NCI-H446 (cell line): Measurements from ENCODE around the gene CNTD1.

Source experiments
- DNase-seq, 2 experiments: peaks; one replicate each; lab custom pipeline; 2025; lab: John Stamatoyannopoulos, UW

CNTD1 gene

GRCh38 chr17:42806249-42806648, 7.6 kb downstream of the CNTD1 start:
- no peak for DNase-seq

DNA sequence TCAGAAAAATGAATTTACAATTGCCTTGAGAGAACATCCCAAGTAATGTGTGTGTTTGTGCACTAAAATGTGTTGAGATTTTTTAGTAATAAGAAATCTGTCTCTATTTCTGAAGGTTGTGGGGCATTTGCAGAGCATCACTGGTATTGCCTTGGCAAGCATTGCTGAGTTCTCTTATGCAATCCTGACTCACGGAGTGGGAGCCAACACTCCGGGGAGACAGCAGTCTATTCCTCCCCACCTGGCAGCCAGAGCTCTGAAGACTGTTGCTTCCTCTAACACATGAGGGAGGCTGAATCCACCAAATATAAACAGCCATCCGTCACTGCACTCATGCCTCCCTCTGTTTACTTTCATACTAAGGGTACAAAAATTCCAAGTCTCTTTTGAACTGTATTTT, 10.6 kb downstream of the CNTD1 start:
- no peak for DNase-seq

DNA sequence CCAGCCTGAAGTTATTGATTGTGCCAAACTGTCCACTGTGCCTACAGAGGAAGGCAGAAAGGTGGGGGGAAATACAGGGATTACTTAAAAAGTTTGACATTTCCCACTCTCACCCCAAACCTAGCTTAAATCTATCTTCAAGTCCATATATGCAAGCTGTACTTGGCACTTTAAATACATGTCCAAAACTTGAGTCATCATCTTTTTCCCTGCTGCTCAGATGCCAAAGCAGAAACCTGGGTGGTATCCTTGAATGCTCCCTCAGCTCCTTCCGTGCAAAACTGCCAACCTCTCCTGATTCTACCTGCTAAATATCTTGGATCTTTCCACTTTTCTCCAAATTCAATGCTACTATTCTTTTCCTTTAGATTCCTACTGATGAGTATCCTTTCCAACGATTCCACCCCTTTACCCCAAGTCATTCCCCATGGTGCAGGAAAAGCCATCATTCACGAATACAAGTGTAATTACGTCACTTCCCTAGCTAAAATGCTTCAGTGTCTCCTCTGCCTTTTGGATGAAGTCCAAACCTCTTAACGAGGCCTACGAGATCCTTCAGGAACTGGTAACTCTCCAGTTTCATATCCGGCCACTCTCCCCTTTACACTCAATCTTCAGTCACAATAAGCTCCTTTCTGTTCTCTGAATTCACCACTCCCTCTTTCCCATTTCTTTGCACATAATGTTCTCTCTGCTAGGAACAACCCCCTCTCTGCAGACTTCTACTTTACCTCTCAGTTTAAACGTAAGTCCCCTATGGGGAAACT, 16.2 kb downstream of the CNTD1 start:
- DNase-seq, result no peak

GRCh38 chr17:42817866-42818265, 19.2 kb downstream of the CNTD1 start:
- no peak for DNase-seq

DNA sequence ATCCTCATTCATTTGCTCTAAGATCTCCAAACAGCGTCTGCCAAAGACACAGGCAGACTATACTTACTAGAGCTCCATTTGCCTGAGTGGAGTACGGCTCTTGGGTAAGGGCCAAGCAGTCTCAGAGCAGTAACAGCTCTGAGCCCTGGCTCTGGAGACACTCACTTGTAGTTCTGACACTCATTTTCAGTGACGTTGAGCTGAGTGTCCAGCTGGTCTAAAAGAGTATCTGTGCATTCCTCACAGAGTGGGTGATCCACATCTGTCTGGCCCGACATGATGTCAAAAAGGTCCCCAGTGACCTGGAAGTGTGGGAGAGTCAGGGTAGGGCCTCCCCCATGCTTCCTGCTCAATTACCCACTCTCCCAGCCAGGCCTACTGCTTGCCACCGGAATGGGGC, 19.7 kb downstream of the CNTD1 start:
- no peak for DNase-seq

DNA sequence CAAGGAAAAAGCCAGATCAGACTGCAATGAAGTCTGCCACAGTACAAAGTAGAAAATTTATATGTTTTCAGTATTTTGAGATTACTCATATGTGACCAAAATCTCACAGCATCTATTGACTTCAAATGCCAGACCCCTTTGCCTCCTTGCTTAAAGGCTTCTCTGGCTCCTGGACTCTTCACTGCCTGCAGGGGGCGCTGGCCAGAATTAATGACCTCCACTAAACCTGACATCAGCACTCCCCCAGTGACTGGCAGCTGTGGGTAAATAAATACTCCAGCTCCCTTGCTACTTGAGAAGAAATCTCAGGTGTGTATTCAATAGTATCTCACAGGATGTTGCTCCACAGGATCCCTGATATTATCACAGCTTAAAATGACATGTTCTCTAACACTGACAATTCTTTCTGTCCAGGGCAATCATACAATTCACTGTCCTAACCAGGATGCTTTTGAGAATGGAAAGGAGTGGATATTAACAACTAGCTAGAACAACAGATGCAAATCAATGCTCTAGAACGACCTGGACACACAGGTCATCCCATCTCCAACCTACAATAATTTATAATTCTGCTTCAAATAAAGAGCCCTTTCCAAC, 21.4 kb downstream of the CNTD1 start:
- peak; percentile 6 to 25 for DNase-seq

- DNase-seq, result no peak
Measured at GRCh38 chr17:42821176-42821575, 22.5 kb downstream of the CNTD1 start.

DNA sequence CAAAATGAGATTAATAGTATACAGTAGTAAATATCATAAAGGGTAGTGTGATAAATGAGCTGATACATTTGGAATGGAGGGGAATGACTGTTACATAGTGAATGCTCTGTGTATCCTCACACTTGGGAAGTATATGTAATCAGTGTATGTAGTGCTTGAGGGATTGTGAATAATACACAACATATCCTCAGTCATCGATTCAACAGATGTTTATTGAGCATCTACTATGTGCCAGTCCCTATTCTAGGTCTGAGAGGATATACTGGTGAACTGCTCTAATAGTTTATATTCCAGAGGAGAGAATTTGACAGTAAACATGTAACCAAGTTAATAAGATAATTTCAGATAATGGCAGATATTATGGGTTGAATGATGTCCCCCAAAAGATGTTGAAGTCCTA, 28.8 kb downstream of the CNTD1 start:
- no peak for DNase-seq

DNA sequence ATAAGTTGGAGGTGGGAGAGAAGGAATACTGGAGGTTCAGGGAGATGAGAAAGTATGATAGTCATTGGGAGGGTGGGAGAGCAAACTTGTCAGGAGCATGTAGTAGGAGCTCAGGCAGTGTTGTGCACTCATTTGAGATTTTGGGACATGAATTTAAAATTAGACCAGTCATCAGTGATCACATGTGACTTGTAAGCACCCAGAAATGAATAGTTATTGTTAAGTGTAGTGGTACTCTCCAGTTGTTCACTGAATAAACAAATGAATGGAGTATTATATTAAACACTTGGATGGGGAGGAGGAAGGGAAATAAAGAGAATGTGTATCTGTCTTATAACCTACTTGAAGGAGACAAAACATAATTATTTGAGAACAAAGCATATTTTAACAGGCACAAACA, 32.3 kb downstream of the CNTD1 start:
- no peak for DNase-seq

- DNase-seq, result no peak
Measured at GRCh38 chr17:42832213-42832933, 33.7 kb downstream of the CNTD1 start.

DNA sequence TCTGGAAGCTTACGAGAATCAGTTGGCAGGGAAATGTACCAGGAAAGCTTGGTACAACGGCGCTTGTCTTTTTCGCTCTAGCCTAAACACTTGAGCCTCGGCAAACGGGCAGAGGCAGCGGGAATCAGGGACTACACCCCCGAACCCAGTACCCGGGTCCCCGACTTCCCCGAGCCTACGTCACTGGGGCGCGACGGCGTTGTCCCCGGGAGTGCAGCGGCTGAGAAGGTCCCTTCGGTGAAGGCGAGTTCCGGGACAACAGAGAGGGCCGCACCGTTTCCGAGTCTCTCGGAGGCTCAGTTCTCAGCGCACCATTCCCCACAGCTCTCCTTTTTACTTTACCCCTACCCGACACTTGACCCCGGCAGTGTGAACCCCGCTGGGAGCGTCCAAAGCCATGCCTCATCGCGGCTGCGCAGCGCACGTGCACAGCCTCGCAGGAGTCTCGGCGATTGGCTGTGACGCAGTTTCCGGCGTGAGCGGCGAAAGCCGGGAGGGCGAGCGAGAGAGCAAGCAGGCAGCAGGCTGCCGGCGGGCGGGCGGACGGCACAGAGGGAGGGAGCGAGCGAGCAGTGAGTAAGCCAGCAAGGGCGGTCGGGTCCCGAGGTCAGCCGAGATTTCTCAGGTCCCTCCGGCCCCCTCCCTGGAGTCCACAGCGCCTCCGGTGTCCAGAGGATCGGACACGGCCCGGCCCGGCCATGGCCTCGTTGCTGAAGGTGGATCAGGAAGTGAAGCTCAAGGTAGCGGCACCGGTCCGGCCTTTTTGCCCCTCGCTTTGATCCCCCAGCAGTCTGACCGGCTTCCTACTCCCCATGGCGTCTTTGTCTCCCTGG, 34.5 kb downstream of the CNTD1 start, which contains the start of gene PSME3:
TSS of gene PSME3 (plus strand) at position 464 of the 833 bp plus-strand sequence. CDS start at position 699, 235 bp downstream.
- DNase-seq, result peak; percentile 77 to 86

DNA sequence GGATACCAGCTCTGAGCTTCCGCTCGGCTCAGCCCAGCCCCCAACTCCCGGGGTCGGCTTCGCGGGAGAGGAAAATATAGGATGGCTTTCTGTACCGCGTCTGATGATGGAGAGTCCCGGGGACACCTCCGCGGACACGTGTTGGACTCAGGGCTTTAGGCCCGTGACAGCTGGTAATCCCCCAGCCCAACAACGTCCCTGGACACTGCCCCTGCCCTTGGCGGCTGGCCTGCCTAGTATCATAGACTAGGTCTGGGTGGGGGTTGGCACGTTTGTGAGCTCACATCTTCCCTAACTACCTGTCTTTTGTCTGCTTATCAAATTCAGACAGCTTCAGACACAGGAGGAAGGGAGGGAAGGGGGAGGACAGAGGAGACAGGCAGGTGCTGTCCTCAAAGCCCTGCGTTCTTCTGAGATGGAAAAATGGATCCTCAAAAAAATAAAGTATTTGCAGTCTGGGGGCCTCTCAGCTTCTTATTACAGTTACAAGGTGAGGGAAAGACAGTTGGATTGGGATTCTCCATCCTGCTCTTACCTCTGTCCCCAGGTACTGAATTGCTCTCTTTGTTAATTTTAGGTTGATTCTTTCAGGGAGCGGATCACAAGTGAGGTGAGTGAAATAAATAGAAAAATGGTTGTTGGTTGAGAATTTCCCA, 35.2 kb downstream of the CNTD1 start:
- DNase-seq, result no peak

DNA sequence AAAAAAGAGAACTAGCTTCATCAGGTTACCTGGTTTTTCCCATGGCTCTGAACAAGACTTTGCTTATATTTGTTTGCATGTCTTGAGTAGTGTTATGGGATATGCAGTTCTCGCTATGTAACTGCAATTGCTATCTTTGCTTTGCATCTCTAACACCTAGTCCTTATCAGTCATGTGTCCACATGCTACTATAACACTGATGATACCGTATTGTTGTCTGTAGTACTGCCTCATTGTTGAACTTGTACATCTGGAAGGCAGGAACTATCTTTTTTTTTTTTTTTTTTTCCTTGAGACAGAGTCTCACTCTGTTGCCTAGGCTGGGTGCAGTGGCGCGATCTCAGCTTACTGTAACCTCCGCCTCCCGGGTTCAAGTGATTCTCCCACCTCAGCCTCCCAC, 37.1 kb downstream of the CNTD1 start:
- no peak for DNase-seq

GRCh38 chr17:42841975-42842685, 43.5 kb downstream of the CNTD1 start:
- no peak for DNase-seq

DNA sequence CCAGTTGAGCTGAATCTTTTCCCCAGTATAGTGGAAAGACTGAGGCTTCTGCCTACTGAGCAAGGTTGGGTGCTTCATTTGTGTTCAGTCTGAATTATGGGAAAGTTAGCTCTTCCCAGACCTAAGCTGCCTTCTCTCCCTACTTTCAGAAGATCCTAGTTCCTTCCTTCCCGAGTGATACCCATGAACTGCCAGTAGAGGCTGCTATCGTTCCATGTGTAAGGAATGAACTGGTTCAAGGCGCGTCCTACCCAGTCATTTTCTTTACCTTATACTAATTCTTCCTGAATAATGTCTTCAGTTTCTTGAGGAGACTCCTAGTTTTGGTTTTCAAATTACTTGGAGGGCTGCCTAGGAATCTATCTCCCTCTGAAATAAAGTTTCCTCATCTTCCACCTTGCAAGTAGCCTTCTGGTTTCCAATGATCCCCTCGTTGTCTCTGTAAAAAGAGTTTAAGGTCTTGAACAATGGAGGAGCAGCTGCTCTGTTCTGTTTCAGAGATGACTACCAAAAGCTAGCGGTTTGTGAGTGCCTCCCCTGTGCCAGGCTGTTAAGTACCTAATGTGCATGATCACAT, 44.8 kb downstream of the CNTD1 start:
- DNase-seq, result peak; percentile 4 to 11

GRCh38 chr17:42844271-42844670, 45.6 kb downstream of the CNTD1 start, which contains the start of gene AOC2:
Gene AOC2, plus strand, starts transcription at chr17:42844580. Its CDS starts 47 bp downstream, at chr17:42844627.
- no peak for DNase-seq

- DNase-seq, result no peak
Measured at GRCh38 chr17:42844761-42845555, 46.3 kb downstream of the CNTD1 start.

DNA sequence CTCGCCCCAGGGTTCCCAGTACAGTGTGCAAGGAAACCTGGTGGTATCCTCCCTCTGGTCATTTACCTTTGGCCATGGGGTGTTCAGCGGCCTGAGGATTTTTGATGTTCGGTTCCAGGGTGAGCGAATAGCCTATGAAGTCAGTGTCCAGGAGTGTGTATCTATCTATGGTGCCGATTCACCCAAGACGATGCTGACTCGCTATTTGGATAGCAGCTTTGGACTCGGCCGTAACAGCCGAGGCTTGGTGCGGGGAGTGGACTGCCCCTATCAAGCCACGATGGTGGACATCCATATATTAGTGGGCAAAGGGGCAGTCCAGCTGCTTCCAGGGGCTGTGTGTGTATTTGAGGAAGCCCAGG, 46.9 kb downstream of the CNTD1 start:
- no peak for DNase-seq

DNA sequence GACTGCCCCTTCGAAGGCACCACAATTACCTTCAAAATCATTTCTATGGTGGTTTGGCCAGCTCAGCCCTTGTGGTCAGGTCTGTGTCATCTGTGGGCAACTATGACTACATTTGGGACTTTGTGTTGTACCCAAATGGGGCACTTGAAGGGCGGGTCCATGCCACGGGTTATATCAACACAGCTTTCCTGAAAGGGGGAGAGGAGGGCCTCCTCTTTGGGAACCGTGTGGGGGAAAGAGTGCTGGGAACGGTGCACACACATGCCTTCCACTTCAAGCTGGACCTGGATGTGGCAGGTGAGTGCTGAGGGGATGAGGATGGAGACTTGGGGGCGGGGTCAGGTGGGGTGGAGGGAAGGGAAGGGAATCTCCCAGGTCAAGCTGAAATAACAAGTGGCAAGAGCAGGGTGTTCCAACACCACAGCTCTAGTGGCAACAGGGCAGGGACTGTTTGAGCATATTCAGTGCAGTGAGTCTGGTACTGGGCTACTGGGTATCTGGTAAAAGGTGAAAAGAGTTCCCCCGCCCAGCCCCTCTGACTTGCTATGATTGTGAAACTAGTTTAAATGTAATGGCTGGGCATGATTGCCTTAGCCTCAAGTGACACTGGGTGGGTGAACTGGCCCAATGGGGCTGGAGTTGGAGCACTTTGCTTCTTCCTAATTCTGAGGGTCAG, 47.4 kb downstream of the CNTD1 start:
- DNase-seq, result no peak
